HEK293T (cell line): ENCODE data around the gene THTPA.

ENCODE experiments used
- CTCF ChIA-PET: fragments of 350-600 bp; formaldehyde crosslinking; extraction: SDS; loops from one replicate; lab custom pipeline; 2021; ENCODE audit warnings: antibody characterized with exemption, inconsistent platforms; lab: Yijun Ruan, JAX
- POLR2A ChIA-PET: fragments of 350-600 bp; formaldehyde crosslinking; extraction: SDS; loops from one replicate; lab custom pipeline; 2020; ENCODE audit warnings: antibody characterized with exemption, inconsistent platforms; lab: Yijun Ruan, JAX
- DNase-seq: peaks from one replicate; pipeline ENCODE4 v3.0.0; 2012; ENCODE audit warnings: mixed read lengths; ENCODE audit errors: extremely low spot score
- ARNT ChIP-seq: fragments of 450-650 bp; IDR thresholded peaks from 2 replicates; pipeline ENCODE4 v1.6.1; 2017; ENCODE audit warnings: mild to moderate bottlenecking
- BHLHE40 ChIP-seq: fragments of 450-650 bp; IDR thresholded peaks from 2 replicates; pipeline ENCODE4 v1.6.1; 2016; ENCODE audit warnings: mild to moderate bottlenecking, moderate library complexity, borderline replicate concordance
- CTBP1 ChIP-seq: fragments of 450-650 bp; IDR thresholded peaks from 2 replicates; pipeline ENCODE4 v1.6.1; 2016; ENCODE audit warnings: borderline replicate concordance
- ELF4 ChIP-seq: fragments of 450-650 bp; IDR thresholded peaks from 2 replicates; pipeline ENCODE4 v1.6.1; 2017; ENCODE audit warnings: antibody characterized with exemption
- FOXA1 ChIP-seq: fragments of 450-650 bp; IDR thresholded peaks from 2 replicates; pipeline ENCODE4 v1.6.1; 2016; ENCODE audit warnings: mild to moderate bottlenecking
- FOXK2 ChIP-seq: fragments of 450-650 bp; IDR thresholded peaks from 2 replicates; pipeline ENCODE4 v1.6.1; 2016; ENCODE audit warnings: mild to moderate bottlenecking
- FOXM1 ChIP-seq: fragments of 450-650 bp; IDR thresholded peaks from 2 replicates; pipeline ENCODE4 v1.6.1; 2017; ENCODE audit warnings: mild to moderate bottlenecking, borderline replicate concordance
- HDGF ChIP-seq: fragments of 450-650 bp; IDR thresholded peaks from 2 replicates; pipeline ENCODE4 v1.6.1; 2017; ENCODE audit warnings: antibody characterized with exemption, borderline replicate concordance
- L3MBTL2 ChIP-seq: fragments of 450-650 bp; conservative IDR thresholded peaks from 2 replicates; pipeline ENCODE4 v1.6.1; 2016; ENCODE audit warnings: mild to moderate bottlenecking
- LEF1 ChIP-seq: fragments of 450-650 bp; IDR thresholded peaks from 2 replicates; pipeline ENCODE4 v1.6.1; 2017; ENCODE audit warnings: mild to moderate bottlenecking, borderline replicate concordance
- NFRKB ChIP-seq: fragments of 450-650 bp; IDR thresholded peaks from 2 replicates; pipeline ENCODE4 v1.6.1; 2016; ENCODE audit warnings: mild to moderate bottlenecking, moderate library complexity
- SP1 ChIP-seq: fragments of 450-650 bp; IDR thresholded peaks from 2 replicates; pipeline ENCODE4 v1.6.1; 2017
- SUZ12 ChIP-seq: fragments of 450-650 bp; IDR thresholded peaks from 2 replicates; pipeline ENCODE4 v1.6.1; 2016; ENCODE audit warnings: mild to moderate bottlenecking
- TARDBP ChIP-seq: fragments of 450-650 bp; IDR thresholded peaks from 2 replicates; pipeline ENCODE4 v1.6.1; 2016
- ZNF384 ChIP-seq: fragments of 450-650 bp; IDR thresholded peaks from 2 replicates; pipeline ENCODE4 v1.6.1; 2016
- TF ChIP-seq, protein P1 (sequence below): fragments of 450-650 bp; IDR thresholded peaks from 2 replicates; pipeline ENCODE4 v1.6.1; 2016

THTPA gene

DNA sequence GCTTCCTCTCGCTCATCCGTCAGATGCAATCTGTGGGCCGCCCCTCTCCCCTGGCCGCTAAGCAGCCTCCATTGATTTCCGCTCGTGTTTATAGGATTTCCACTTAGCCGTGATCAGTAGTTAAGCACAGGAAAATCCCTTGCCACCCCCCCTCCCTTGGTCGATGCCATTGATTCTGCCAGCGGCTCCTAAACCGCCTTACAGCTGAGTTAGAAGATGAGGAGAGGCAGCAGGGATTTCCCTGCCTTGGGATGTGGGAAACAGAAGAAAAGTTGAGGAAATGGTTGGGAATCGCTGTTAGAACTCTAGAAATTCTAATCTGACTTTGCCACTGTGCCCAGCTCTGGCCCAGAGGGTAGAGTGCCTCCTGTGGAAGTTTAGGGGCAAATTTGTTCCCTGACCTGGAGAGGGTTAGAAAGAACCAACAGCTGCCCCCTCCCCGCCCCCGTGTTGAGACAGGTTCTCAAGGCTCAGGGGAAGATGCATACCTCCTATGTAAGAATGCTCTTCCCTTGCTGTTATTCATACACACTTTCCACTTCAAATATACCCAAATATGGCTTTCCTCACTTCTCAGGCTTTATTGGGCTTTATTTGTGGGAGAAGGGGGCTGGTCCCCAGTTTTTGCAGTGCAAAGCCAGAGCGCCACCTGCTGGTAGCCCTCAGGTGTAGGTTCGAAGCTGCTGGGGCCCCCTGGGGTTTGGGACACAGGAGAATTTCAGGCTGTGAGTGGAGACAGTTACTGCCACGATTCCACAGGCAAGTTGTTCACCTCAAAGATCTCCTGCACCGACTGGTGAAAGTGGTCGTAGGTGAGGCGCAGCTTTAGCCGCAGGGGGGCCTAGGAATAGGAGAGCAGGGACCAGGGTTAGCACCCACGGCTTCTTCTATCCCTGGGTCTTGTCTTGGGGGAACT lies 3.2 kb downstream of the THTPA start:
- TF ChIP-seq L3MBTL2 = no peak
- TF ChIP-seq NFRKB = no peak
- no peak for TF ChIP-seq FOXA1
- TF ChIP-seq FOXM1 = no peak
- TF ChIP-seq ELF4 = no peak
- no peak for TF ChIP-seq SUZ12
- TF ChIP-seq LEF1 = no peak
- TF ChIP-seq, protein P1, sequence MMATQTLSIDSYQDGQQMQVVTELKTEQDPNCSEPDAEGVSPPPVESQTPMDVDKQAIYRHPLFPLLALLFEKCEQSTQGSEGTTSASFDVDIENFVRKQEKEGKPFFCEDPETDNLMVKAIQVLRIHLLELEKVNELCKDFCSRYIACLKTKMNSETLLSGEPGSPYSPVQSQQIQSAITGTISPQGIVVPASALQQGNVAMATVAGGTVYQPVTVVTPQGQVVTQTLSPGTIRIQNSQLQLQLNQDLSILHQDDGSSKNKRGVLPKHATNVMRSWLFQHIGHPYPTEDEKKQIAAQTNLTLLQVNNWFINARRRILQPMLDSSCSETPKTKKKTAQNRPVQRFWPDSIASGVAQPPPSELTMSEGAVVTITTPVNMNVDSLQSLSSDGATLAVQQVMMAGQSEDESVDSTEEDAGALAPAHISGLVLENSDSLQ = no peak
- TF ChIP-seq BHLHE40 = no peak
- TF ChIP-seq FOXK2 = no peak
- TF ChIP-seq ARNT = no peak
- no peak for TF ChIP-seq TARDBP
- TF ChIP-seq CTBP1 = no peak
- TF ChIP-seq SP1 = no peak
- no peak for TF ChIP-seq ZNF384
- TF ChIP-seq HDGF = no peak
- POLR2A ChIA-PET = interaction anchor here (0.8 to 2.7 kb wide), 7 partner anchors 8 to 91 kb away, joined by 3 to 11 read pairs (median 3); no protein-coding TSS in a partner anchor
- DNase-seq = peak; percentile 62
- CTCF ChIA-PET = interaction anchor here (0.6 to 4.3 kb wide), 14 partner anchors 9 to 272 kb away, joined by 3 to 53 read pairs (median 4); no protein-coding TSS in a partner anchor

DNA sequence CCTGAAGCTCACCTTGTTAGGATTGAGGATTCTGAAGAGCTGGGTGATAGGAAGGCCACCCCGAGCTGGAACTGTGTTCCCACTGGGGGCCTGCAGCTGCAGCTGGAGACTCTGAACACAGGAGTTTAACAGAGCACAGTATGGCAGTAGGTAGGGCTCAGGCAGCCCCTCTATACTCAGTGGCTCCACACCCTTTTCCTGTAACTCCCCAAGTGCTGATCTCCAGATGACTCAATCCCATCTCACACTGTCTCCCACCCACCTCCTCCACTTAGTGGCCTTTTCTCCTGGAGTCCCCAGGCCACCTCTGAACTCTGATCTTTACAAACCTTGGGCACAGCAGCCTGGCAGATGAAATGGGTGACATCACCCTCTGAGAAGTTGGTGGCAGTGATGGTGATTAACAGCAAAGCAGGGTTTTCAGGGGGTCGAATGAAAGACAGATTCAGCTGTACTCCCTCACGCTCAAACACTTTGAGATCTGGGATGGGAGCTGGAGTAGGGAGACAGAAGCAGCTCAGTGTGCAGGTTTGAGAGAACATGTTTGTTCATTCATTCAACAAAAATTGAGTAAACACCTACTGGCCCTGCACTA lies 4.0 kb downstream of the THTPA start:
- no peak for DNase-seq
- no peak for TF ChIP-seq TARDBP
- no peak for TF ChIP-seq L3MBTL2
- TF ChIP-seq BHLHE40 = no peak
- CTCF ChIA-PET = interaction anchor here (0.6 to 4.3 kb wide), 13 partner anchors 9 to 273 kb away, joined by 3 to 53 read pairs (median 3); no protein-coding TSS in a partner anchor
- POLR2A ChIA-PET = interaction anchor here (0.8 to 2.7 kb wide), 9 partner anchors 8 to 233 kb away, joined by 3 to 11 read pairs (median 4); no protein-coding TSS in a partner anchor

DNA sequence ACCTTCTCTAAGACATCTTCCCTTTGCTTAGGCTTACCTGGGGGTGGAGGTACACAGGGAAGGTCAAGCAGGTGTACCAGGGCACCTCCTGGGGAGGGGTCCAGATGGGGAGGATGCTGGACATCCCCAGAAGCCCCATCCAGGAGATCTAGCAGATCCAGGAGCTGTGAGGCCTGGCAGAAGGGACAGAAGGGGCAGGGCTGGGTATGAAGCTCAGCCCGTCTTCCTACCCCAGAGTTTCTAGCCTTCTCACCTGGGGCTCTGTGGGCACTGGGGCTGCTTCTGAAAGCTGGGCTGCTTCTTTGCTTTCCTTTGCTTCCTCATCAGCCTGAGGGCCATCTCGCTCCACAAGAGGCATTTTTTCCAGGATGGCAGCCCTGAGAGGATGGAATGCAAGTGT lies 5.2 kb downstream of the THTPA start:
- CTCF ChIA-PET = interaction anchor here (0.6 to 4.3 kb wide), 4 partner anchors 14 to 234 kb away, joined by 3 to 53 read pairs (median 5); no protein-coding TSS in a partner anchor
- POLR2A ChIA-PET = interaction anchor here (0.9 to 2.7 kb wide), 7 partner anchors 12 to 234 kb away, joined by 3 to 11 read pairs (median 5); no protein-coding TSS in a partner anchor

DNA sequence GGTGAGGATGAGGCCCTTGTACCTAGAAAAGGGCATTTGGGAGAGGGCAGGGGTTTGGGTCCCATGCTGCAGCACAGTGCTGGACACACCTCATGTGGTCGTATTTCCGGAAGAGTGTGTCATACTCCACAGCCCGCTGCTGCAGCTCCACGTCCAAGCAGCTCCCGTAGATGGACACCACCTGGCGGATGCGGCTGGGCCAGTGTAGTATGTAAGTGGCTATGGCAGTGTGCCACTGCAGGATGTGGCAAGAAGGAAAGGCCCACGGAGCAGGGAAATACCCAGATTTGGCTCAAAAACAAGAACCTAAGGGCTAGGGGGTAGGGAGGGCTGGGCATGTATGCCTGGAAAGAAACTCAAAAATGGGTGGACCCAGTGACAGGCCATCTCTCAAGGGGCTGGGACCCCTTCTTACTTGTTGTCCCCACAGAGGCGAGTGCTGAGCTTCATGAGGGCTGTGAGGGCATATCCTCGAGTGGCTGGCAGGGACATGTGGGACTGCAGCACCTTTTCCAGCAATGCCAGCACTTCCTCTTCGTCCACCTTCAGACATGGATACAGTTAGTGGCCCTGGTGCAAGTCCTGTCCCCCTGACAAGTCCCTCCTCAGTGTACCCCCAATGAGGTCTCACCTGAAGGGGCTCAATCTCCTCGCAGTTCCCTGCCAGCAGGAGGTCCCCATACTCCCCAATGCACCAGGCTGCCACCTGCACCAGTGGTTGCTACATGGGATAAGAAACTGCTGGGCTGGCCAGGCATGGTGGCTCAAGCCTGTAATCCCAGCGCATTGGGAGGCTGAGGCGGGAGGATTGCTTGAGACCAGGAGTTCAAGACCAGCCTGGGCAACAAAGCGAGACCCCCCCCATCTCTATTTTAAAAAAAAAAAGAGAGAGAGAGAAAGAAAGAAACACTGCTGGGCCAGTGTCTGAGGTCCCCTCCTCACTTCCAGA lies 6.1 kb downstream of the THTPA start:
- CTCF ChIA-PET = interaction anchor here (0.6 to 4.3 kb wide), 5 partner anchors 15 to 766 kb away, joined by 3 to 53 read pairs (median 3); no protein-coding TSS in a partner anchor
- POLR2A ChIA-PET = interaction anchor here (1.1 to 2.7 kb wide), 8 partner anchors 13 to 235 kb away, joined by 4 to 11 read pairs (median 5); no protein-coding TSS in a partner anchor
- no peak for DNase-seq
- TF ChIP-seq L3MBTL2 (no peak), LEF1 (no peak), FOXM1 (no peak), NFRKB (no peak), FOXK2 (no peak), ARNT (no peak), FOXA1 (no peak), ELF4 (no peak)
- TF ChIP-seq, protein P1 = no peak

More for the DNA sequence above, 5.2 kb downstream of the THTPA start:
- no peak for DNase-seq
- TF ChIP-seq L3MBTL2 = no peak
- TF ChIP-seq, protein P1 = no peak
- no peak for TF ChIP-seq TARDBP
- no peak for TF ChIP-seq FOXM1
- TF ChIP-seq ELF4 = no peak
- no peak for TF ChIP-seq NFRKB
- TF ChIP-seq FOXA1 = no peak
- no peak for TF ChIP-seq SUZ12
- TF ChIP-seq BHLHE40 = no peak
- no peak for TF ChIP-seq ZNF384

DNA sequence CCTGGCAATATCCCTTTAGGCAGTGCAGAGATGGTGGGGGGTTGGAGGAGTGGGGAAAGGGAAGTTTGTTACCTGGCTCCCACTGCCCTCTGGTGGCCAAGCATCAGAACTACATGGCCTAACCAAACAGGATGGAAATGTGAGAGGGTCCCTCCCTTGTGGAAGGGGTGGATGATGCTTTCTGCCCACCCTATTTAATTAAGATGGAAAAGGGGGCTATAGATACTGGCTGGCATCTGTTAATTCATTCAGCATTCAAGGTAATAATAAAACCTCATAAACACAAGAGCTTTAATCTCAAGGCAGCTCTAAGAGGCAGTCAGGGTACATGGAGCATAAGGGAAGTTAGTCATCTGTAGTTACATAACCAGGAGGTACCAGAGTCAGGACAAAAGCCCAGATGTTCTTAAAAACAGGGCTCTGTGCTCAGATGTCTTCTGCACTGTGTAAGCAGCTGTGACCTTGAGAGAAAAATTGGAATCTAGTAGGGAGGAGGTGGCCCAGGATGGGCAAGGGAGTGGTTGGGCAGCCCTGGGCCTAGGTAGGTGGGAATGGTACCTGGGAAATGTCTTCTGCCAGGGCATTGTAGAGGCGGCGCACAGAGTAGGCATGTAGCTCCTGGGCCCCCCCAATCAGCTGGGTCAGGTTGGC lies 6.9 kb downstream of the THTPA start:
- peak; percentile 69 for DNase-seq
- TF ChIP-seq SP1 = no peak
- TF ChIP-seq ARNT = no peak
- TF ChIP-seq FOXA1 = no peak
- no peak for TF ChIP-seq HDGF
- TF ChIP-seq CTBP1 = no peak
- no peak for TF ChIP-seq FOXK2
- TF ChIP-seq ELF4 = no peak
- TF ChIP-seq, protein P1 = no peak
- TF ChIP-seq BHLHE40 = no peak
- no peak for TF ChIP-seq TARDBP
- no peak for TF ChIP-seq NFRKB
- no peak for TF ChIP-seq L3MBTL2
- no peak for TF ChIP-seq SUZ12
- no peak for TF ChIP-seq FOXM1
- no peak for TF ChIP-seq LEF1
- CTCF ChIA-PET = interaction anchor here (0.6 to 1.5 kb wide), 3 partner anchors 85 to 568 kb away, joined by 6 read pairs; no protein-coding TSS in a partner anchor
- POLR2A ChIA-PET = interaction anchor here (1.4 to 1.7 kb wide), 2 partner anchors 84 to 87 kb away, joined by 4 to 5 read pairs; no protein-coding TSS in a partner anchor
